ENCODE measurements around the gene TMEM178B. TPM values are rescaled to one million over a fixed set of nuclear protein-coding genes. Genes with fewer than 3 reads are reported as not detected.

The TMEM178B gene
- total and polyA plus RNA-seq, 2 of the 4 experiments (the other 2 are of a cell fraction), result under 0.01 to 0.05 TPM

DNA sequence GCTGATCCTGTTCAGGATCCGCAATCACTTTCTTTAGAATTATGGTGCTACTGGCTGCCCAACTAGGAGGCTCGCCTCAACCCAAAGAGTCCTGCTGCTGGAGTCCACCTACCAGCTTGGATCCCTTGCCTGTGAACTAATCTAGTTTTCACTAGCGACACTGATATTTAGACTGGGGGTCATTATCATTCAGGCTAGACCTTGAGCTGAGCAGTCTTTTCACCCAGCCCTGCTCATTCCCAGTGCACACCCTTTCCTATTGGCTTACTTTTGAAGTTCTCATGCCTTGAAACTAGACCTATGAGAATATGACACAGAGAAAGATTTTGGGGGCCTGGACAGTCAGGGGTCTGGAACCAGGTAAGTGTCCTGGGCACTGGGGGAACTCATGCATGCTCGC, 107.9 kb downstream of the TMEM178B start:
- no CpG with 5 or more reads among the region's 4 CpGs for whole genome bisulfite sequencing, 2 experiments (ENCODE audit: extremely low coverage in 2 of 2, insufficient read length in 1 of 2)
- no peak overlapping the region for H2BK5ac ChIP-seq (ENCODE audit: low read depth, low read length, poor library complexity, severe bottlenecking)
- peaks cover 2% of the 10 kb centered on the region; the same call in 1 of the 2 replicates for H3K4me1 ChIP-seq (ENCODE audit: control insufficient read depth, insufficient read depth, low read length)
- no peak overlapping the region for H3K27ac ChIP-seq (ENCODE audit: insufficient read depth, low read length)
- POLR2A ChIA-PET (ENCODE audit: unreplicated experiment), result no interaction called here
- H3K79me1 ChIP-seq (ENCODE audit: low read depth in 1 of 2, low read length in 2 of 2), result 0 out of 4 replicates have a peak, but pooled peaks cover 0 to 3% of the 10 kb centered on the region in 2 experiments
- H2BK20ac ChIP-seq (ENCODE audit: low read depth, low read length), result no peak overlapping the region
- no peak overlapping the region for H4K91ac ChIP-seq (ENCODE audit: insufficient read depth, low read depth, low read length)
- H3K9ac ChIP-seq (ENCODE audit: low read depth, low read length), result no peak overlapping the region
- no peaks in the 10 kb centered on the region for H4K20me1 ChIP-seq (ENCODE audit: insufficient read depth, low read length)
- H3K18ac ChIP-seq (ENCODE audit: low read depth, low read length), result no peak overlapping the region
- dilution Hi-C loops (cut with HindIII; ENCODE audit: low sequenced_read_pairs, unreplicated experiment) (no loop called here), in situ Hi-C loops (cut with MboI; ENCODE audit: low sequenced_read_pairs) (no loop called here), intact Hi-C loops (cut with micrococcal nuclease) (no loop called here)
- H3K9me3 ChIP-seq (ENCODE audit: control insufficient read depth, insufficient read depth, low read length), result peaks cover 9% of the 10 kb centered on the region; the same call in 1 of the 2 replicates
- no peak overlapping the region for H3K4me2 ChIP-seq (ENCODE audit: low read depth, low read length)
- no peak for DNase-seq
- H2AFZ ChIP-seq (replicated peaks; ENCODE audit: low read length, poor library complexity), result no peak overlapping the region
- H3K14ac ChIP-seq (replicated peaks; ENCODE audit: low read depth, low read length), result no peak overlapping the region
- H3K4ac ChIP-seq (ENCODE audit: low read depth, low read length), result no peak overlapping the region
- no peak overlapping the region for H2AK9ac ChIP-seq (replicated peaks; ENCODE audit: low read depth, low read length, poor library complexity)
- no peaks in the 10 kb centered on the region for H3K9me1 ChIP-seq (ENCODE audit: insufficient read depth, low read length)
- ATAC-seq (ENCODE audit: low read depth), result no peak
- no peak overlapping the region for H3K23ac ChIP-seq (ENCODE audit: low read depth, low read length)
- no peaks in the 10 kb centered on the region for H3K36me3 ChIP-seq (ENCODE audit: control insufficient read depth, insufficient read depth, low read length)
- TF ChIP-seq MXI1 (IDR thresholded peaks at IDR 0.05; ENCODE audit: borderline replicate concordance, low read depth, low read length) (no peak), CEBPB (IDR thresholded peaks at IDR 0.05; ENCODE audit: low read depth, low read length) (no peak), SMC3 (IDR thresholded peaks at IDR 0.05; ENCODE audit: low read depth, low read length) (no peak), POLR2A (IDR thresholded peaks at IDR 0.05; ENCODE audit: low read depth, low read length) (no peak), CHD1 (IDR thresholded peaks at IDR 0.05; ENCODE audit: low read depth, low read length) (no peak), RAD21 (IDR thresholded peaks at IDR 0.05; ENCODE audit: low read length) (no peak), BHLHE40 (IDR thresholded peaks at IDR 0.05; ENCODE audit: low read depth, low read length) (no peak), MAZ (IDR thresholded peaks at IDR 0.05; ENCODE audit: borderline replicate concordance, low read depth, low read length) (no peak), NFE2L2 (IDR thresholded peaks at IDR 0.05; ENCODE audit: low read depth, low read length) (no peak), MAFK (IDR thresholded peaks at IDR 0.05; ENCODE audit: low read depth, low read length) (no peak), RCOR1 (IDR thresholded peaks at IDR 0.05; ENCODE audit: insufficient replicate concordance, low read length) (no peak), RFX5 (IDR thresholded peaks at IDR 0.05; ENCODE audit: low read depth, low read length) (no peak), FOS (IDR thresholded peaks at IDR 0.05; ENCODE audit: low read depth, low read length) (no peak), USF2 (IDR thresholded peaks at IDR 0.05; ENCODE audit: low read depth, low read length) (no peak)
- TF ChIP-seq, protein P1, sequence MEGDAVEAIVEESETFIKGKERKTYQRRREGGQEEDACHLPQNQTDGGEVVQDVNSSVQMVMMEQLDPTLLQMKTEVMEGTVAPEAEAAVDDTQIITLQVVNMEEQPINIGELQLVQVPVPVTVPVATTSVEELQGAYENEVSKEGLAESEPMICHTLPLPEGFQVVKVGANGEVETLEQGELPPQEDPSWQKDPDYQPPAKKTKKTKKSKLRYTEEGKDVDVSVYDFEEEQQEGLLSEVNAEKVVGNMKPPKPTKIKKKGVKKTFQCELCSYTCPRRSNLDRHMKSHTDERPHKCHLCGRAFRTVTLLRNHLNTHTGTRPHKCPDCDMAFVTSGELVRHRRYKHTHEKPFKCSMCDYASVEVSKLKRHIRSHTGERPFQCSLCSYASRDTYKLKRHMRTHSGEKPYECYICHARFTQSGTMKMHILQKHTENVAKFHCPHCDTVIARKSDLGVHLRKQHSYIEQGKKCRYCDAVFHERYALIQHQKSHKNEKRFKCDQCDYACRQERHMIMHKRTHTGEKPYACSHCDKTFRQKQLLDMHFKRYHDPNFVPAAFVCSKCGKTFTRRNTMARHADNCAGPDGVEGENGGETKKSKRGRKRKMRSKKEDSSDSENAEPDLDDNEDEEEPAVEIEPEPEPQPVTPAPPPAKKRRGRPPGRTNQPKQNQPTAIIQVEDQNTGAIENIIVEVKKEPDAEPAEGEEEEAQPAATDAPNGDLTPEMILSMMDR (conservative IDR thresholded peaks at IDR 0.05; ENCODE audit: low read depth, low read length), result no peak
- TF ChIP-seq, protein P2, sequence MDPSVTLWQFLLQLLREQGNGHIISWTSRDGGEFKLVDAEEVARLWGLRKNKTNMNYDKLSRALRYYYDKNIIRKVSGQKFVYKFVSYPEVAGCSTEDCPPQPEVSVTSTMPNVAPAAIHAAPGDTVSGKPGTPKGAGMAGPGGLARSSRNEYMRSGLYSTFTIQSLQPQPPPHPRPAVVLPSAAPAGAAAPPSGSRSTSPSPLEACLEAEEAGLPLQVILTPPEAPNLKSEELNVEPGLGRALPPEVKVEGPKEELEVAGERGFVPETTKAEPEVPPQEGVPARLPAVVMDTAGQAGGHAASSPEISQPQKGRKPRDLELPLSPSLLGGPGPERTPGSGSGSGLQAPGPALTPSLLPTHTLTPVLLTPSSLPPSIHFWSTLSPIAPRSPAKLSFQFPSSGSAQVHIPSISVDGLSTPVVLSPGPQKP (IDR thresholded peaks at IDR 0.05; ENCODE audit: borderline replicate concordance, low read depth, low read length), result no peak
- no peak overlapping the region for H4K8ac ChIP-seq (ENCODE audit: low read depth in 2 of 2, low read length in 2 of 2)
- CTCF ChIA-PET, result no interaction called here
- BruUV-seq (replicated peaks), result no TSS peak
- no peak overlapping the region for H2BK120ac ChIP-seq (ENCODE audit: low read depth, low read length)
- H2AK5ac ChIP-seq (ENCODE audit: low read depth, low read length), result no peak overlapping the region
- H3K4me3 ChIP-seq (ENCODE audit: insufficient read depth, low read depth, low read length), result no peak overlapping the region
- H3K27me3 ChIP-seq (ENCODE audit: control insufficient read depth, insufficient read depth, low read length), result no peaks in the 10 kb centered on the region
- H2BK15ac ChIP-seq (ENCODE audit: low read depth, low read length), result no peak overlapping the region
- no peak overlapping the region for H3K56ac ChIP-seq (ENCODE audit: extremely low read depth, insufficient read depth, low read length)
- H4K5ac ChIP-seq (ENCODE audit: low read depth, low read length), result no peak overlapping the region

Measured in IMR-90 (cell line).